ENCODE data around the gene CHST3. TPM values are rescaled to one million over a fixed set of nuclear protein-coding genes. Genes with fewer than 3 reads are reported as not detected.

The CHST3 gene
- total RNA-seq, 2 experiments from 2014 or later: 0.05 TPM; not detected in 1

GRCh38 chr10:72061930-72062329 is 97.7 kb downstream of the CHST3 start:
- Mint-ChIP-seq H3K4me1 (no peaks in the 10 kb centered on the region), H3K27me3 (no peaks in the 10 kb centered on the region), H3K9me3 (ENCODE audit: low read depth) (no peaks in the 10 kb centered on the region), H3K4me3 (no peak overlapping the region), H3K27ac (no peak overlapping the region), H3K36me3 (peaks cover 10% of the 10 kb centered on the region)
- CTCF ChIA-PET: interaction anchor here (1.4 to 2.5 kb wide), 2 partner anchors 11 to 13 kb away, joined by 4 to 12 read pairs; no protein-coding TSS in a partner anchor
- DNase-seq (no peak), ATAC-seq (no peak)

DNA sequence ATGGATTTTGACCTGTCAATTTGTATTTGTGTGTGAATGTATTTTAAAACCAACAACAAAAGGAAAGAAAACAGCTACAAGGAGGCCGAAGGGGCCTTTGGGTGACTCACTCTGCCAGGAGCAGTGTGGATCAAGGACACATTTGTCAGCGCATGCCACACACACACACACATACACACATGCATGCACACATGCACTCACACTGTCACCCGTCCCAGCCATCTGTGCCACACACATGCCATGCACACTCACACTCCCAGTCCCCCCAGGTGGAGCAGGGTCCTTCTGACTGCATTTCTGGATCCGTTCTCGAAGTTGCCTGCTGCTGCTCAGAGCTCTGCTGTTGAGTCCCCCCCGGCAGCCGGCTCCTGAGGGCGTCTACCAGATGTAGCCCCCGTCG is 98.2 kb downstream of the CHST3 start:
- CTCF ChIA-PET: interaction anchor here (1.3 to 2.5 kb wide), 4 partner anchors 11 to 275 kb away, joined by 3 to 12 read pairs (median 4); no protein-coding TSS in a partner anchor
- Mint-ChIP-seq H3K4me3 (no peak overlapping the region), H3K36me3 (peaks cover 10% of the 10 kb centered on the region), H3K27ac (no peak overlapping the region), H3K4me1 (no peaks in the 10 kb centered on the region), H3K9me3 (ENCODE audit: low read depth) (no peaks in the 10 kb centered on the region), H3K27me3 (no peaks in the 10 kb centered on the region)
- ATAC-seq (no peak), DNase-seq (no peak)

Other genes with a start within 250 kb of the CHST3 start
- gene C10orf105, start 244.6 kb upstream of the CHST3 start, total RNA-seq: under 1 TPM; 0.18 to 0.26 TPM
- 10 to 100 TPM; 37.8 to 68.4 TPM for gene VSIR, start 190.9 kb upstream of the CHST3 start, total RNA-seq
- 100 to 1,000 TPM; 111 to 118 TPM for gene PSAP, start 113.1 kb upstream of the CHST3 start, total RNA-seq
- 100 to 1,000 TPM in 1 of 2 experiments, 10 to 100 TPM in 1; 51.9 to 127 TPM for gene SPOCK2, start 124.2 kb downstream of the CHST3 start, total RNA-seq